ENCODE data around the gene MINK1.

The MINK1 gene

GRCh38 chr17:4880857-4881256 lies 47.7 kb downstream of the MINK1 start:
- DNase-seq = no peak

- DNase-seq = peak; percentile 59
These were observed 48.8 kb downstream of the MINK1 start for GRCh38 chr17:4881761-4882555.

GRCh38 chr17:4884489-4884888 lies 51.3 kb downstream of the MINK1 start:
- DNase-seq = no peak

GRCh38 chr17:4886830-4887229 lies 53.7 kb downstream of the MINK1 start:
- DNase-seq = no peak

GRCh38 chr17:4887581-4887980 lies 54.4 kb downstream of the MINK1 start:
- DNase-seq = no peak

GRCh38 chr17:4891411-4892410 lies 58.6 kb downstream of the MINK1 start:
- no peak for DNase-seq

GRCh38 chr17:4892499-4893221 lies 59.5 kb downstream of the MINK1 start:
- DNase-seq = no peak

- DNase-seq = no peak
These were observed 60.1 kb downstream of the MINK1 start for GRCh38 chr17:4893272-4893671.

- DNase-seq = no peak
These were observed 60.8 kb downstream of the MINK1 start for GRCh38 chr17:4893721-4894560.

GRCh38 chr17:4895121-4895520 lies 62.0 kb downstream of the MINK1 start:
- no peak for DNase-seq

- DNase-seq = no peak
These were observed 62.7 kb downstream of the MINK1 start for GRCh38 chr17:4895657-4896331.

GRCh38 chr17:4896332-4897197 lies 63.4 kb downstream of the MINK1 start:
- no peak for DNase-seq

GRCh38 chr17:4897198-4897687 lies 64.1 kb downstream of the MINK1 start:
- no peak for DNase-seq

- DNase-seq = no peak
These were observed 64.6 kb downstream of the MINK1 start for GRCh38 chr17:4897785-4898184.

- no peak for DNase-seq
These were observed 65.2 kb downstream of the MINK1 start for GRCh38 chr17:4898351-4898750.

- DNase-seq = no peak
These were observed 65.8 kb downstream of the MINK1 start for GRCh38 chr17:4898927-4899326.

GRCh38 chr17:4899341-4900230 lies 66.4 kb downstream of the MINK1 start, which contains the start of gene C17orf107:
Gene C17orf107, plus strand, starts transcription at chr17:4899536. Its CDS starts 227 bp downstream, at chr17:4899763.
- DNase-seq = peak; percentile 15

- no peak for DNase-seq
These were observed 67.3 kb downstream of the MINK1 start for GRCh38 chr17:4900231-4901107.
